HL-60 (cell line): Measurements from ENCODE around the gene PRSS56.

ENCODE experiments used
- CTCF ChIP-seq: IDR thresholded peaks from one replicate; pipeline ENCODE4 v1.5.1; 2011; ENCODE audit warnings: low read length, control low read depth, inconsistent platforms; ENCODE audit not compliant: insufficient read depth
- POLR2AphosphoS5 ChIP-seq: IDR thresholded peaks from 2 replicates; pipeline ENCODE4 v1.6.1; 2012; ENCODE audit warnings: low read depth
- TF ChIP-seq, protein P1 (sequence below): IDR thresholded peaks from 2 replicates; pipeline ENCODE4 v1.6.1; 2012; ENCODE audit warnings: low read depth; ENCODE audit not compliant: insufficient replicate concordance

- TF ChIP-seq CTCF (no peak), POLR2AphosphoS5 (no peak)
- TF ChIP-seq, protein P1, sequence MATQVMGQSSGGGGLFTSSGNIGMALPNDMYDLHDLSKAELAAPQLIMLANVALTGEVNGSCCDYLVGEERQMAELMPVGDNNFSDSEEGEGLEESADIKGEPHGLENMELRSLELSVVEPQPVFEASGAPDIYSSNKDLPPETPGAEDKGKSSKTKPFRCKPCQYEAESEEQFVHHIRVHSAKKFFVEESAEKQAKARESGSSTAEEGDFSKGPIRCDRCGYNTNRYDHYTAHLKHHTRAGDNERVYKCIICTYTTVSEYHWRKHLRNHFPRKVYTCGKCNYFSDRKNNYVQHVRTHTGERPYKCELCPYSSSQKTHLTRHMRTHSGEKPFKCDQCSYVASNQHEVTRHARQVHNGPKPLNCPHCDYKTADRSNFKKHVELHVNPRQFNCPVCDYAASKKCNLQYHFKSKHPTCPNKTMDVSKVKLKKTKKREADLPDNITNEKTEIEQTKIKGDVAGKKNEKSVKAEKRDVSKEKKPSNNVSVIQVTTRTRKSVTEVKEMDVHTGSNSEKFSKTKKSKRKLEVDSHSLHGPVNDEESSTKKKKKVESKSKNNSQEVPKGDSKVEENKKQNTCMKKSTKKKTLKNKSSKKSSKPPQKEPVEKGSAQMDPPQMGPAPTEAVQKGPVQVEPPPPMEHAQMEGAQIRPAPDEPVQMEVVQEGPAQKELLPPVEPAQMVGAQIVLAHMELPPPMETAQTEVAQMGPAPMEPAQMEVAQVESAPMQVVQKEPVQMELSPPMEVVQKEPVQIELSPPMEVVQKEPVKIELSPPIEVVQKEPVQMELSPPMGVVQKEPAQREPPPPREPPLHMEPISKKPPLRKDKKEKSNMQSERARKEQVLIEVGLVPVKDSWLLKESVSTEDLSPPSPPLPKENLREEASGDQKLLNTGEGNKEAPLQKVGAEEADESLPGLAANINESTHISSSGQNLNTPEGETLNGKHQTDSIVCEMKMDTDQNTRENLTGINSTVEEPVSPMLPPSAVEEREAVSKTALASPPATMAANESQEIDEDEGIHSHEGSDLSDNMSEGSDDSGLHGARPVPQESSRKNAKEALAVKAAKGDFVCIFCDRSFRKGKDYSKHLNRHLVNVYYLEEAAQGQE, result no peak
Measured at GRCh38 chr2:232567721-232568120, 47.5 kb downstream of the PRSS56 start.
